Panc1 (cell line): ENCODE data around the gene PTPRR. TPM values are rescaled to one million over a fixed set of nuclear protein-coding genes. Genes with fewer than 3 reads are reported as not detected.

Experiments used
- ATAC-seq: fragments of 200-7000 bp; cut with Tn5 transposase; 2 replicates; pipeline ENCODE4 v1.9.1; 2020; ENCODE audit warnings: mild to moderate bottlenecking, moderate library complexity
- BruUV-seq: library from RNA; stranded (reverse); fragments of 400-500 nt; replicated peaks from 2 replicates; lab custom pipeline; 2021; lab: Mats Ljungman, UMichigan
- CTCF ChIA-PET: fragments of 300-600 bp; sonication (Branson Sonifier 250); formaldehyde crosslinking; loops from one replicate; lab custom pipeline; 2022; ENCODE audit warnings: antibody characterized with exemption; lab: Charles Lee
- POLR2A ChIA-PET: fragments of 300-600 bp; sonication (Branson Sonifier 250); formaldehyde crosslinking; loops from one replicate; lab custom pipeline; 2022; ENCODE audit warnings: antibody characterized with exemption; lab: Charles Lee
- DNase-seq: peaks from one replicate; pipeline ENCODE4 v3.0.0-alpha.2; 2010; ENCODE audit warnings: low read depth, low spot score
- H3K27ac ChIP-seq: 2 replicates; pipeline ENCODE4 v1.5.1; 2011; ENCODE audit warnings: mild to moderate bottlenecking, low read length, inconsistent platforms
- H3K27me3 ChIP-seq: fragments of 200-500 bp; sonication (Bioruptor generic); 2 replicates; pipeline ENCODE4 v1.6.0; 2014; ENCODE audit warnings: low read length, inconsistent platforms; ENCODE audit not compliant: control insufficient read depth, insufficient read depth
- H3K36me3 ChIP-seq: fragments of 200-500 bp; sonication (Bioruptor generic); 2 replicates; pipeline ENCODE4 v1.5.1; 2014; ENCODE audit warnings: inconsistent platforms, mild to moderate bottlenecking, low read length, moderate library complexity; ENCODE audit not compliant: control insufficient read depth, insufficient read depth
- H3K4me1 ChIP-seq: 2 replicates; pipeline ENCODE4 v1.5.1; 2011; ENCODE audit warnings: inconsistent platforms, mild to moderate bottlenecking, low read length, moderate library complexity; ENCODE audit not compliant: control insufficient read depth, insufficient read depth
- H3K4me3 ChIP-seq, 2 experiments: 2 replicates each; pipeline ENCODE4 v1.5.1; 2011 to 2012; ENCODE audit warnings: low read depth in 2 of 2, low read length in 2 of 2, mild to moderate bottlenecking in 2 of 2, inconsistent platforms in 1 of 2, moderate library complexity in 1 of 2
- H3K9me3 ChIP-seq: fragments of 200-500 bp; sonication (Bioruptor generic); 2 replicates; pipeline ENCODE4 v1.5.1; 2014; ENCODE audit warnings: low read depth, mild to moderate bottlenecking, inconsistent platforms, low read length, moderate library complexity; ENCODE audit not compliant: control insufficient read depth, insufficient read depth
- POLR2AphosphoS5 ChIP-seq: IDR thresholded peaks from 2 replicates; pipeline ENCODE4 v1.6.1; 2012; ENCODE audit warnings: mild to moderate bottlenecking, low read depth, low read length, moderate library complexity
- SIN3A ChIP-seq: IDR thresholded peaks from 2 replicates; pipeline ENCODE4 v1.6.1; 2012; ENCODE audit warnings: low read depth, mild to moderate bottlenecking, low read length, moderate library complexity, borderline replicate concordance; ENCODE audit not compliant: insufficient read depth
- TCF7L2 ChIP-seq: IDR thresholded peaks from 2 replicates; pipeline ENCODE4 v1.6.1; 2011; ENCODE audit warnings: mild to moderate bottlenecking, low read depth, low read length, inconsistent platforms
- in situ Hi-C: cut with HindIII; loops from 2 replicates; pipeline ENCODE4 v1.10.0; 2016; ENCODE audit warnings: low sequenced_read_pairs, low pct_unique_long_range_greater_than_20kb
- intact Hi-C: fragments of 100-400 bp; cut with micrococcal nuclease; formaldehyde crosslinking; loops from one replicate; pipeline ENCODE4 v1.10.0; 2022; ENCODE audit not compliant: unreplicated experiment
- total RNA-seq: library from RNA; stranded (reverse); gene quantifications from one replicate; pipeline ENCODE4 v1.2.1, GENCODE V29; 2021; ENCODE audit not compliant: unreplicated experiment
- TF ChIP-seq, protein P1 (sequence below): fragments of 450-650 bp; IDR thresholded peaks from 2 replicates; pipeline ENCODE4 v1.5.1; 2017; ENCODE audit warnings: mild to moderate bottlenecking
- TF ChIP-seq, protein P2 (sequence below), 2 experiments: IDR thresholded peaks; 2 replicates each; pipeline ENCODE4 v1.6.1; 2011 to 2012; ENCODE audit warnings: low read depth in 2 of 2, control low read depth in 1 of 2, low read length in 1 of 2, mild to moderate bottlenecking in 1 of 2, moderate library complexity in 1 of 2; ENCODE audit not compliant: insufficient read depth in 1 of 2

Gene PTPRR
- total RNA-seq, 1 experiment from 2014 or later: not detected

DNA sequence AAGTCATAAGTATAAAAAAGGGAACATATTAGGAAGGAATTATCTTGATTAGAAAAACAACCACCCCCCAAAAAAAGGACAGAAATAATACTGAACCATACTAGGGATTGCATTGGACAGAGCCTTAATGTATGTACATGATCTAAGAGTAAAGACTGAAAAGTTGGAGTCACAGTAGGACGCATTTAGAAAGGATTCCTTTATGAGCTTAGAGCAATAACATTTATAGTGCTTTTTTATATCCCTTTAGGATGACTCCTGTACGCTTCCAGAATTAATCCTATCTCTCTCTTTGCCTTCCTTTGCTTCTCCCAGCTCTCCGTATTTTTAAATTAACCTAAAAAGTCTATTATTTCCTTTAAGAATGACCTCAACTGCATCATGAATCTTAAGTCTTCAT is 75.3 kb downstream of the PTPRR start:
- Histone ChIP-seq H3K27me3 (no peaks in the 10 kb centered on the region), H3K4me3 (no peak overlapping the region), H3K4me1 (no peaks in the 10 kb centered on the region), H3K27ac (no peak overlapping the region), H3K36me3 (no peaks in the 10 kb centered on the region), H3K9me3 (no peaks in the 10 kb centered on the region)
- CTCF ChIA-PET: no interaction called here
- POLR2A ChIA-PET: no interaction called here
- BruUV-seq: no TSS peak
- in situ Hi-C loops (no loop called here), intact Hi-C loops (loop anchor here (5.0 kb wide), 1 partner anchor 113 kb away; no protein-coding TSS in a partner anchor)
- ATAC-seq (no peak), DNase-seq (no peak)
- TF ChIP-seq, protein P1, sequence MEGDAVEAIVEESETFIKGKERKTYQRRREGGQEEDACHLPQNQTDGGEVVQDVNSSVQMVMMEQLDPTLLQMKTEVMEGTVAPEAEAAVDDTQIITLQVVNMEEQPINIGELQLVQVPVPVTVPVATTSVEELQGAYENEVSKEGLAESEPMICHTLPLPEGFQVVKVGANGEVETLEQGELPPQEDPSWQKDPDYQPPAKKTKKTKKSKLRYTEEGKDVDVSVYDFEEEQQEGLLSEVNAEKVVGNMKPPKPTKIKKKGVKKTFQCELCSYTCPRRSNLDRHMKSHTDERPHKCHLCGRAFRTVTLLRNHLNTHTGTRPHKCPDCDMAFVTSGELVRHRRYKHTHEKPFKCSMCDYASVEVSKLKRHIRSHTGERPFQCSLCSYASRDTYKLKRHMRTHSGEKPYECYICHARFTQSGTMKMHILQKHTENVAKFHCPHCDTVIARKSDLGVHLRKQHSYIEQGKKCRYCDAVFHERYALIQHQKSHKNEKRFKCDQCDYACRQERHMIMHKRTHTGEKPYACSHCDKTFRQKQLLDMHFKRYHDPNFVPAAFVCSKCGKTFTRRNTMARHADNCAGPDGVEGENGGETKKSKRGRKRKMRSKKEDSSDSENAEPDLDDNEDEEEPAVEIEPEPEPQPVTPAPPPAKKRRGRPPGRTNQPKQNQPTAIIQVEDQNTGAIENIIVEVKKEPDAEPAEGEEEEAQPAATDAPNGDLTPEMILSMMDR: no peak

DNA sequence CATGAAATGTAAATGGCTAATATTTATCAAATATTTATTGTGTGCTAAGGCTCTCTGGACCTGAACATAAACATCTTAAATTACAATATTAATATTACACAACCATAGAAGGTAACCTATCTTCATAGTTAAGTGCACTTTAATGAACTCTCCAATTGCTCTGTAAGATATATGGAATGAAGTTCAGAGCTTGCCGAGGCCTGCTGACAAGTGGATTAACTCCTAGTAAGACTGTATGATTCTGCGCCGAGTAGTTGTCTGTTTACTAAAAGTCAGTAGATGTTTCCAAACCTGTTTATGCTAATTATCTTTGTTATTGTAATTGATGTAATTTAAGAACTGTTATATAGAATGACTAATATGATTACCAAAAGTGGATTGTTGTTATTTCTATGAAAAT is 77.2 kb downstream of the PTPRR start:
- ChIA-PET POLR2A (no interaction called here), CTCF (interaction anchor here (0.6 to 0.7 kb wide), 3 partner anchors 106 to 1942 kb away, joined by 3 to 8 read pairs (median 4); no protein-coding TSS in a partner anchor)
- H3K9me3 ChIP-seq: no peaks in the 10 kb centered on the region
- intact Hi-C loops (no loop called here), in situ Hi-C loops (no loop called here)
- H3K4me1 ChIP-seq: no peaks in the 10 kb centered on the region
- H3K27me3 ChIP-seq: no peaks in the 10 kb centered on the region
- BruUV-seq: no TSS peak
- ATAC-seq: no peak
- no peak for DNase-seq
- H3K27ac ChIP-seq: no peak overlapping the region
- H3K36me3 ChIP-seq: no peaks in the 10 kb centered on the region
- TF ChIP-seq POLR2AphosphoS5 (no peak), SIN3A (no peak), TCF7L2 (no peak)
- TF ChIP-seq, protein P1: no peak
- TF ChIP-seq, protein P2, sequence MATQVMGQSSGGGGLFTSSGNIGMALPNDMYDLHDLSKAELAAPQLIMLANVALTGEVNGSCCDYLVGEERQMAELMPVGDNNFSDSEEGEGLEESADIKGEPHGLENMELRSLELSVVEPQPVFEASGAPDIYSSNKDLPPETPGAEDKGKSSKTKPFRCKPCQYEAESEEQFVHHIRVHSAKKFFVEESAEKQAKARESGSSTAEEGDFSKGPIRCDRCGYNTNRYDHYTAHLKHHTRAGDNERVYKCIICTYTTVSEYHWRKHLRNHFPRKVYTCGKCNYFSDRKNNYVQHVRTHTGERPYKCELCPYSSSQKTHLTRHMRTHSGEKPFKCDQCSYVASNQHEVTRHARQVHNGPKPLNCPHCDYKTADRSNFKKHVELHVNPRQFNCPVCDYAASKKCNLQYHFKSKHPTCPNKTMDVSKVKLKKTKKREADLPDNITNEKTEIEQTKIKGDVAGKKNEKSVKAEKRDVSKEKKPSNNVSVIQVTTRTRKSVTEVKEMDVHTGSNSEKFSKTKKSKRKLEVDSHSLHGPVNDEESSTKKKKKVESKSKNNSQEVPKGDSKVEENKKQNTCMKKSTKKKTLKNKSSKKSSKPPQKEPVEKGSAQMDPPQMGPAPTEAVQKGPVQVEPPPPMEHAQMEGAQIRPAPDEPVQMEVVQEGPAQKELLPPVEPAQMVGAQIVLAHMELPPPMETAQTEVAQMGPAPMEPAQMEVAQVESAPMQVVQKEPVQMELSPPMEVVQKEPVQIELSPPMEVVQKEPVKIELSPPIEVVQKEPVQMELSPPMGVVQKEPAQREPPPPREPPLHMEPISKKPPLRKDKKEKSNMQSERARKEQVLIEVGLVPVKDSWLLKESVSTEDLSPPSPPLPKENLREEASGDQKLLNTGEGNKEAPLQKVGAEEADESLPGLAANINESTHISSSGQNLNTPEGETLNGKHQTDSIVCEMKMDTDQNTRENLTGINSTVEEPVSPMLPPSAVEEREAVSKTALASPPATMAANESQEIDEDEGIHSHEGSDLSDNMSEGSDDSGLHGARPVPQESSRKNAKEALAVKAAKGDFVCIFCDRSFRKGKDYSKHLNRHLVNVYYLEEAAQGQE (IDR thresholded peaks at IDR 0.05; ENCODE audit: insufficient read depth in 1 of 2, low read depth in 2 of 2, low read length in 1 of 2): no peak
- no peak overlapping the region for H3K4me3 ChIP-seq
